ENCODE results near the gene LDB3. TPM values are rescaled to one million over a fixed set of nuclear protein-coding genes. Genes with fewer than 3 reads are reported as not detected.

LDB3 gene
- total and polyA plus RNA-seq, 2 of the 4 experiments (the other 2 are of a cell fraction) = 0.36 to 2.6 TPM

DNA sequence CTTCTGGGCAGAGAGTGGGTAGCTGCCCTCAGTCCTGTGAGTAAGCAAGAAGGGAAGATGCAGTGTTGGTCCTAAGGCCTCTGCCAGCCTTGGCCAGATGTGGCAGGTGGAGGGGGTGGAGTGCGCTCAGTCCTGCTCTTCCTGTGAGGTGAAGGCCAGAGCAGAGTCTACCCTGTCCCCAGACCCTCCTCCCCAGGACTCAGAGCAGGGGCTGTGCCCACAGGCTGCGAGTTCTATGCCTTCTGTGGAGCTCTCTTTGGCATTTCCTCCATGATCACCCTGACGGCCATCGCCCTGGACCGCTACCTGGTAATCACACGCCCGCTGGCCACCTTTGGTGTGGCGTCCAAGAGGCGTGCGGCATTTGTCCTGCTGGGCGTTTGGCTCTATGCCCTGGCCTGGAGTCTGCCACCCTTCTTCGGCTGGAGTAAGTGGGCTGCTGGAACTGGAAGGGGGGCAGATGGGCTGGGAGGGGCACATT, 10.0 kb upstream of the LDB3 start:
- no peak for TF ChIP-seq NFE2L2 (IDR thresholded peaks at IDR 0.05; ENCODE audit: low read depth, low read length)
- no peak for TF ChIP-seq RFX5 (IDR thresholded peaks at IDR 0.05; ENCODE audit: low read depth, low read length)
- TF ChIP-seq RAD21 (IDR thresholded peaks at IDR 0.05; ENCODE audit: low read length) = no peak
- no peak for TF ChIP-seq SMC3 (IDR thresholded peaks at IDR 0.05; ENCODE audit: low read depth, low read length)
- no peak for TF ChIP-seq BHLHE40 (IDR thresholded peaks at IDR 0.05; ENCODE audit: low read depth, low read length)
- H2BK120ac ChIP-seq (ENCODE audit: low read depth, low read length) = no peak overlapping the region
- no peak overlapping the region for H3K56ac ChIP-seq (ENCODE audit: extremely low read depth, insufficient read depth, low read length)
- no peak overlapping the region for H2BK15ac ChIP-seq (ENCODE audit: low read depth, low read length)
- H3K4me2 ChIP-seq (ENCODE audit: low read depth, low read length) = no peak overlapping the region
- 76% methylated on average over 4 of the region's 12 CpGs; no CpG with 5 or more reads in 1 of the 2 experiments for WGBS, 2 experiments (ENCODE audit: extremely low coverage in 2 of 2, insufficient read length in 1 of 2)
- no peaks in the 10 kb centered on the region for H4K20me1 ChIP-seq (ENCODE audit: insufficient read depth, low read length)
- dilution Hi-C loops (cut with HindIII; ENCODE audit: low sequenced_read_pairs, unreplicated experiment) (no loop called here), in situ Hi-C loops (cut with MboI; ENCODE audit: low sequenced_read_pairs) (no loop called here), intact Hi-C loops (cut with micrococcal nuclease) (no loop called here)
- no peak overlapping the region for H3K4ac ChIP-seq (ENCODE audit: low read depth, low read length)
- H3K4me3 ChIP-seq (ENCODE audit: insufficient read depth, low read depth, low read length) = no peak overlapping the region
- H4K5ac ChIP-seq (ENCODE audit: low read depth, low read length) = no peak overlapping the region
- no peak for DNase-seq
- H2AK9ac ChIP-seq (replicated peaks; ENCODE audit: low read depth, low read length, poor library complexity) = no peak overlapping the region
- ATAC-seq (ENCODE audit: low read depth) = no peak
- H4K91ac ChIP-seq (ENCODE audit: insufficient read depth, low read depth, low read length) = no peak overlapping the region
- no peak overlapping the region for H3K23ac ChIP-seq (ENCODE audit: low read depth, low read length)
- ChIA-PET POLR2A (ENCODE audit: unreplicated experiment) (no interaction called here), CTCF (no interaction called here)
- peaks cover 2% of the 10 kb centered on the region; the same call in 1 of the 2 replicates for H3K4me1 ChIP-seq (ENCODE audit: control insufficient read depth, insufficient read depth, low read length)
- BruUV-seq (replicated peaks) = no TSS peak
- no peak overlapping the region for H2AFZ ChIP-seq (replicated peaks; ENCODE audit: low read length, poor library complexity)
- no peaks in the 10 kb centered on the region; the same call in 1 of the 2 replicates for H3K27me3 ChIP-seq (ENCODE audit: control insufficient read depth, insufficient read depth, low read length)
- no peaks in the 10 kb centered on the region for H3K36me3 ChIP-seq (ENCODE audit: control insufficient read depth, insufficient read depth, low read length)
- H3K27ac ChIP-seq (ENCODE audit: insufficient read depth, low read length) = no peak overlapping the region
- H2AK5ac ChIP-seq (ENCODE audit: low read depth, low read length) = 0 out of 2 replicates have a peak overlapping the region, but pooled peaks have one; percentile 26
- peaks cover 13% of the 10 kb centered on the region for H3K9me1 ChIP-seq (ENCODE audit: insufficient read depth, low read length)
- H3K79me1 ChIP-seq (ENCODE audit: low read depth in 1 of 2, low read length in 2 of 2) = no peaks in the 10 kb centered on the region
- H2BK20ac ChIP-seq (ENCODE audit: low read depth, low read length) = no peak overlapping the region
- no peak overlapping the region for H3K18ac ChIP-seq (ENCODE audit: low read depth, low read length)
- H3K9me3 ChIP-seq (ENCODE audit: control insufficient read depth, insufficient read depth, low read length) = no peaks in the 10 kb centered on the region
- no peak overlapping the region for H4K8ac ChIP-seq (ENCODE audit: low read depth in 2 of 2, low read length in 2 of 2)
- H3K14ac ChIP-seq (replicated peaks; ENCODE audit: low read depth, low read length) = no peak overlapping the region
- no peak overlapping the region for H2BK5ac ChIP-seq (ENCODE audit: low read depth, low read length, poor library complexity, severe bottlenecking)
- no peak overlapping the region for H3K9ac ChIP-seq (ENCODE audit: low read depth, low read length)

All from IMR-90 (cell line).